SK-N-SH (cell line): ENCODE results near the gene XG. TPM values are rescaled to one million over a fixed set of nuclear protein-coding genes. Genes with fewer than 3 reads are reported as not detected.

Experiments
- CTCF ChIA-PET: fragments of 300-600, 350-600 bp; formaldehyde crosslinking; extraction: SDS; loops from one replicate; lab custom pipeline; 2021; lab: Yijun Ruan, JAX
- POLR2A ChIA-PET: fragments of 350-600 bp; sonication (Branson Sonifier 250); formaldehyde crosslinking; extraction: SDS; loops from one replicate; lab custom pipeline; 2020; ENCODE audit warnings: antibody characterized with exemption, inconsistent platforms; lab: Yijun Ruan, JAX
- DNase-seq: peaks from one replicate; pipeline ENCODE4 v3.0.0; 2012
- H2AFZ ChIP-seq: fragments of 200-600 bp; sonication (generic); 2 replicates; pipeline ENCODE4 v1.8.1; 2016; ENCODE audit warnings: antibody characterized with exemption, mild to moderate bottlenecking, low read depth
- H3F3A ChIP-seq: fragments of 200-600 bp; sonication (generic); replicated peaks from 2 replicates; pipeline ENCODE3; 2016; ENCODE audit warnings: antibody characterized with exemption, mild to moderate bottlenecking; ENCODE audit not compliant: insufficient read depth
- H3K27ac ChIP-seq, 2 experiments: fragments of 200-500 bp in 1 of 2; fragments of 200-600 bp in 1 of 2; sonication (Bioruptor generic) in 1 of 2; sonication (generic), shearing (Covaris generic) in 1 of 2; 2 replicates each; pipeline versions ENCODE4 v1.5.1 to v1.6.1; 2014 to 2016; ENCODE audit warnings: low read depth in 2 of 2, inconsistent platforms in 1 of 2, low read length in 1 of 2, mild to moderate bottlenecking in 1 of 2, mixed read lengths in 1 of 2
- H3K27me3 ChIP-seq: fragments of 200-600 bp; sonication (generic), shearing (Covaris generic); 2 replicates; pipeline ENCODE4 v1.6.1; 2016; ENCODE audit warnings: mixed run types; ENCODE audit not compliant: insufficient read depth
- H3K36me3 ChIP-seq, 2 experiments: fragments of 200-500 bp in 1 of 2; fragments of 200-600 bp in 1 of 2; sonication (Bioruptor generic) in 1 of 2; sonication (generic) in 1 of 2; replicated peaks in 1 of 2; 2 replicates each; pipeline versions ENCODE3 to v1.5.1; 2014 to 2016; ENCODE audit warnings: low read length in 1 of 2, mild to moderate bottlenecking in 1 of 2; ENCODE audit not compliant: insufficient read depth in 2 of 2, control insufficient read depth in 1 of 2
- H3K4me1 ChIP-seq, 2 experiments: fragments of 200-500 bp in 1 of 2; fragments of 200-600 bp in 1 of 2; sonication (Bioruptor generic) in 1 of 2; sonication (generic), shearing (Covaris generic) in 1 of 2; 2 replicates each; pipeline versions ENCODE4 v1.5.1 to v1.6.1; 2014 to 2016; ENCODE audit warnings: low read depth in 1 of 2, low read length in 1 of 2, mixed run types in 1 of 2; ENCODE audit not compliant: insufficient read depth in 2 of 2, control insufficient read depth in 1 of 2
- H3K4me2 ChIP-seq: fragments of 200-600 bp; sonication (generic), shearing (Covaris generic); 2 replicates; pipeline ENCODE4 v1.6.1; 2017; ENCODE audit warnings: mixed run types
- H3K4me3 ChIP-seq, 2 experiments: fragments of 200-500 bp in 1 of 2; fragments of 200-600 bp in 1 of 2; sonication (Bioruptor generic) in 1 of 2; sonication (generic), shearing (Covaris generic) in 1 of 2; 2 replicates each; pipeline versions ENCODE4 v1.5.1 to v1.8.1; 2014 to 2016; ENCODE audit warnings: low read depth in 2 of 2, inconsistent platforms in 1 of 2, low read length in 1 of 2, mild to moderate bottlenecking in 1 of 2, mixed read lengths in 1 of 2, moderate library complexity in 1 of 2
- H3K79me2 ChIP-seq: fragments of 200-600 bp; sonication (generic); 2 replicates; pipeline ENCODE4 v1.8.1; 2017; ENCODE audit warnings: mild to moderate bottlenecking; ENCODE audit not compliant: insufficient read depth
- H3K9ac ChIP-seq: fragments of 200-600 bp; sonication (generic); 2 replicates; pipeline ENCODE4 v1.6.1; 2017; ENCODE audit warnings: mixed run types
- H3K9me2 ChIP-seq: fragments of 200-600 bp; sonication (generic); 2 replicates; pipeline ENCODE4 v1.6.1; 2017; ENCODE audit warnings: mixed run types
- H3K9me3 ChIP-seq: fragments of 200-600 bp; sonication (generic); 2 replicates; pipeline ENCODE4 v1.6.1; 2017; ENCODE audit warnings: mixed run types, mild to moderate bottlenecking, moderate library complexity
- H4K20me1 ChIP-seq: fragments of 200-600 bp; sonication (generic); 2 replicates; pipeline ENCODE4 v1.6.1; 2017; ENCODE audit warnings: mild to moderate bottlenecking, mixed run types; ENCODE audit not compliant: insufficient read depth
- CHD2 ChIP-seq: fragments of 150-350 bp; IDR thresholded peaks from 2 replicates; pipeline ENCODE4 v1.6.1; 2018; ENCODE audit warnings: low read length; ENCODE audit not compliant: partially characterized antibody
- EZH2phosphoT487 ChIP-seq: fragments of 200-600 bp; sonication (generic); IDR thresholded peaks from 2 replicates; pipeline ENCODE4 v1.6.1; 2017; ENCODE audit warnings: low read depth, mixed run types, mild to moderate bottlenecking, antibody characterized with exemption, moderate library complexity, borderline replicate concordance
- FOXM1 ChIP-seq: IDR thresholded peaks from 2 replicates; pipeline ENCODE4 v1.4.0; 2012; ENCODE audit warnings: low read depth, mild to moderate bottlenecking
- JUND ChIP-seq: IDR thresholded peaks from 2 replicates; pipeline ENCODE4 v1.4.0; 2012
- MXI1 ChIP-seq: IDR thresholded peaks from 2 replicates; pipeline ENCODE4 v1.6.1; 2012; ENCODE audit warnings: mild to moderate bottlenecking, low read depth, low read length, improper control_type of control experiment
- NFIC ChIP-seq: IDR thresholded peaks from 2 replicates; pipeline ENCODE4 v1.4.0; 2012; ENCODE audit warnings: borderline replicate concordance
- POLR2AphosphoS5 ChIP-seq: IDR thresholded peaks from 2 replicates; pipeline ENCODE4 v1.6.1; 2012; ENCODE audit warnings: low read depth, low read length
- RAD21 ChIP-seq: IDR thresholded peaks from 2 replicates; pipeline ENCODE4 v1.6.1; 2012; ENCODE audit warnings: mild to moderate bottlenecking, low read length
- RCOR1 ChIP-seq: fragments of 150-350 bp; IDR thresholded peaks from 2 replicates; pipeline ENCODE4 v1.6.1; 2017; ENCODE audit warnings: antibody characterized with exemption, low read length
- RFX5 ChIP-seq: IDR thresholded peaks from 2 replicates; pipeline ENCODE4 v1.6.1; 2012; ENCODE audit warnings: mild to moderate bottlenecking, improper control_type of control experiment, low read length
- SIN3A ChIP-seq: IDR thresholded peaks from 2 replicates; pipeline ENCODE4 v1.6.1; 2012; ENCODE audit warnings: low read depth, mild to moderate bottlenecking, low read length, moderate library complexity, borderline replicate concordance
- TAF1 ChIP-seq: IDR thresholded peaks from 2 replicates; pipeline ENCODE4 v1.6.1; 2012; ENCODE audit warnings: low read depth, mild to moderate bottlenecking, low read length, moderate library complexity, borderline replicate concordance
- TEAD4 ChIP-seq: IDR thresholded peaks from 2 replicates; pipeline ENCODE4 v1.4.0; 2012; ENCODE audit warnings: mild to moderate bottlenecking, borderline replicate concordance; ENCODE audit not compliant: insufficient read depth
- WGBS: methylation state at CpG from one replicate; pipeline ENCODE4 v1.1.6; 2017; ENCODE audit warnings: low lambda C conversion rate; 5-methylcytosine and 5-hydroxymethylcytosine counted together
- polyA plus RNA-seq, 3 experiments: library from polyadenylated mRNA; depleted of rRNA; stranded (reverse); fragments of >200 nt; gene quantifications; 2 replicates each; pipeline ENCODE4 v1.2.3, GENCODE V29; 2012
- TF ChIP-seq, protein P1 (sequence below): IDR thresholded peaks from 2 replicates; pipeline ENCODE4 v1.6.1; 2012; ENCODE audit warnings: mild to moderate bottlenecking, low read depth, low read length, moderate library complexity
- TF ChIP-seq, protein P2 (sequence below): IDR thresholded peaks from 2 replicates; pipeline ENCODE4 v1.4.0; 2012; ENCODE audit warnings: low read depth, borderline replicate concordance
- TF ChIP-seq, protein P3 (sequence below): IDR thresholded peaks from 2 replicates; pipeline ENCODE4 v1.4.0; 2012; ENCODE audit warnings: low read depth
- TF ChIP-seq, protein P4 (sequence below): fragments of 150-350 bp; IDR thresholded peaks from 2 replicates; pipeline ENCODE4 v1.6.1; 2016; ENCODE audit warnings: mild to moderate bottlenecking, low read depth, low read length

XG gene
- polyA plus RNA-seq, 1 of the 3 experiments (the other 2 are of a cell fraction), result 0.76 TPM

DNA sequence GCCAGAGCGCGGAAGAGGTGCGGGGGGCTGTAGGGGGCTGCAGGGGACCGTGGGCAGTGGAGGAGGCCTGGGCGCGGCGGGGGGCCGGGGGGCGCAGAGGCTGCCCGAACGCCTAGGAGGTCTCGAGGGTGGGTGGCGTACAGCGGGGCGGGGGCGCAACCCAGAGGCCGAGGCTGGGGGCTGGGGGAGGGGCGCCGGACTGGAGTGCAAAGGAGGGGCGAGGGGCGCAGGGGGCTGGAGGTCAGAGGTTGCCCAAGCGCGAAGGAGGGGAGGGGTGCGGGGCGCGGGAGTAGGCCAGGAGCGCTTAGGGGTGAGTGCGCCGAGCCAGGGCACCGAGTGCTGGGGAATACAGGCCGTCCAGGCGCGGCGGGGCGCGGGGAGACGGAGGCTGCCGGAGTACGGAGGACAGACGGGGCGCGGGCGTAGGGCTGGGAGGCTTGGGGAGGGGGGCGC is 77.1 kb downstream of the XG start:
- peaks cover 29% of the 10 kb centered on the region for H3K27me3 ChIP-seq
- no peaks in the 10 kb centered on the region for H4K20me1 ChIP-seq
- peak overlapping the region; percentile 17; the same call in 1 of the 2 replicates for H3K4me2 ChIP-seq
- no peaks in the 10 kb centered on the region for H3K4me1 ChIP-seq
- DNase-seq, result peak; percentile 60
- POLR2A ChIA-PET, result no interaction called here
- TF ChIP-seq MXI1, result no peak
- no peak for TF ChIP-seq RCOR1
- TF ChIP-seq POLR2AphosphoS5, result no peak
- no peak for TF ChIP-seq EZH2phosphoT487
- TF ChIP-seq, protein P1, sequence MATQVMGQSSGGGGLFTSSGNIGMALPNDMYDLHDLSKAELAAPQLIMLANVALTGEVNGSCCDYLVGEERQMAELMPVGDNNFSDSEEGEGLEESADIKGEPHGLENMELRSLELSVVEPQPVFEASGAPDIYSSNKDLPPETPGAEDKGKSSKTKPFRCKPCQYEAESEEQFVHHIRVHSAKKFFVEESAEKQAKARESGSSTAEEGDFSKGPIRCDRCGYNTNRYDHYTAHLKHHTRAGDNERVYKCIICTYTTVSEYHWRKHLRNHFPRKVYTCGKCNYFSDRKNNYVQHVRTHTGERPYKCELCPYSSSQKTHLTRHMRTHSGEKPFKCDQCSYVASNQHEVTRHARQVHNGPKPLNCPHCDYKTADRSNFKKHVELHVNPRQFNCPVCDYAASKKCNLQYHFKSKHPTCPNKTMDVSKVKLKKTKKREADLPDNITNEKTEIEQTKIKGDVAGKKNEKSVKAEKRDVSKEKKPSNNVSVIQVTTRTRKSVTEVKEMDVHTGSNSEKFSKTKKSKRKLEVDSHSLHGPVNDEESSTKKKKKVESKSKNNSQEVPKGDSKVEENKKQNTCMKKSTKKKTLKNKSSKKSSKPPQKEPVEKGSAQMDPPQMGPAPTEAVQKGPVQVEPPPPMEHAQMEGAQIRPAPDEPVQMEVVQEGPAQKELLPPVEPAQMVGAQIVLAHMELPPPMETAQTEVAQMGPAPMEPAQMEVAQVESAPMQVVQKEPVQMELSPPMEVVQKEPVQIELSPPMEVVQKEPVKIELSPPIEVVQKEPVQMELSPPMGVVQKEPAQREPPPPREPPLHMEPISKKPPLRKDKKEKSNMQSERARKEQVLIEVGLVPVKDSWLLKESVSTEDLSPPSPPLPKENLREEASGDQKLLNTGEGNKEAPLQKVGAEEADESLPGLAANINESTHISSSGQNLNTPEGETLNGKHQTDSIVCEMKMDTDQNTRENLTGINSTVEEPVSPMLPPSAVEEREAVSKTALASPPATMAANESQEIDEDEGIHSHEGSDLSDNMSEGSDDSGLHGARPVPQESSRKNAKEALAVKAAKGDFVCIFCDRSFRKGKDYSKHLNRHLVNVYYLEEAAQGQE, result no peak
- TF ChIP-seq JUND, result no peak
- TF ChIP-seq SIN3A, result no peak
- no peak for TF ChIP-seq FOXM1
- TF ChIP-seq, protein P2, sequence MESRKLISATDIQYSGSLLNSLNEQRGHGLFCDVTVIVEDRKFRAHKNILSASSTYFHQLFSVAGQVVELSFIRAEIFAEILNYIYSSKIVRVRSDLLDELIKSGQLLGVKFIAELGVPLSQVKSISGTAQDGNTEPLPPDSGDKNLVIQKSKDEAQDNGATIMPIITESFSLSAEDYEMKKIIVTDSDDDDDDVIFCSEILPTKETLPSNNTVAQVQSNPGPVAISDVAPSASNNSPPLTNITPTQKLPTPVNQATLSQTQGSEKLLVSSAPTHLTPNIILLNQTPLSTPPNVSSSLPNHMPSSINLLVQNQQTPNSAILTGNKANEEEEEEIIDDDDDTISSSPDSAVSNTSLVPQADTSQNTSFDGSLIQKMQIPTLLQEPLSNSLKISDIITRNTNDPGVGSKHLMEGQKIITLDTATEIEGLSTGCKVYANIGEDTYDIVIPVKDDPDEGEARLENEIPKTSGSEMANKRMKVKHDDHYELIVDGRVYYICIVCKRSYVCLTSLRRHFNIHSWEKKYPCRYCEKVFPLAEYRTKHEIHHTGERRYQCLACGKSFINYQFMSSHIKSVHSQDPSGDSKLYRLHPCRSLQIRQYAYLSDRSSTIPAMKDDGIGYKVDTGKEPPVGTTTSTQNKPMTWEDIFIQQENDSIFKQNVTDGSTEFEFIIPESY, result no peak
- TF ChIP-seq, protein P3, sequence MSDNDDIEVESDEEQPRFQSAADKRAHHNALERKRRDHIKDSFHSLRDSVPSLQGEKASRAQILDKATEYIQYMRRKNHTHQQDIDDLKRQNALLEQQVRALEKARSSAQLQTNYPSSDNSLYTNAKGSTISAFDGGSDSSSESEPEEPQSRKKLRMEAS, result no peak
- TF ChIP-seq NFIC, result no peak
- no peak for TF ChIP-seq RFX5
- no peak for TF ChIP-seq TAF1
- no peak for TF ChIP-seq CHD2
- TF ChIP-seq, protein P4, sequence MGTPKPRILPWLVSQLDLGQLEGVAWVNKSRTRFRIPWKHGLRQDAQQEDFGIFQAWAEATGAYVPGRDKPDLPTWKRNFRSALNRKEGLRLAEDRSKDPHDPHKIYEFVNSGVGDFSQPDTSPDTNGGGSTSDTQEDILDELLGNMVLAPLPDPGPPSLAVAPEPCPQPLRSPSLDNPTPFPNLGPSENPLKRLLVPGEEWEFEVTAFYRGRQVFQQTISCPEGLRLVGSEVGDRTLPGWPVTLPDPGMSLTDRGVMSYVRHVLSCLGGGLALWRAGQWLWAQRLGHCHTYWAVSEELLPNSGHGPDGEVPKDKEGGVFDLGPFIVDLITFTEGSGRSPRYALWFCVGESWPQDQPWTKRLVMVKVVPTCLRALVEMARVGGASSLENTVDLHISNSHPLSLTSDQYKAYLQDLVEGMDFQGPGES, result no peak
- TF ChIP-seq RAD21, result no peak
- no peak for TF ChIP-seq TEAD4
- H3K27ac ChIP-seq, result no peak overlapping the region
- H3K4me3 ChIP-seq, result peak overlapping the region; percentile 26 to 39; a peak in 3 of 4 replicates
- no peaks in the 10 kb centered on the region for H3K9me3 ChIP-seq
- 5% methylated on average over 17 of the region's 44 CpGs for WGBS
- H3F3A ChIP-seq, result no peaks in the 10 kb centered on the region
- H3K9ac ChIP-seq, result no peak overlapping the region
- CTCF ChIA-PET, result no interaction called here
- H3K36me3 ChIP-seq, result no peaks in the 10 kb centered on the region
- no peak overlapping the region for H2AFZ ChIP-seq
- no peaks in the 10 kb centered on the region for H3K9me2 ChIP-seq
- H3K79me2 ChIP-seq, result no peaks in the 10 kb centered on the region
